Smooth muscle cell (in vitro differentiated cells): Measurements from ENCODE around the gene TTC39B. TPM values are rescaled to one million over a fixed set of nuclear protein-coding genes. Genes with fewer than 3 reads are reported as not detected.
A peak's percentile ranks its signal among the peaks of the same experiment; 100 is the strongest.

Experiments used
- DNase-seq: peaks from one replicate; lab custom pipeline; 2025; ENCODE audit not compliant: unreplicated experiment; lab: John Stamatoyannopoulos, UW
- H2AFZ ChIP-seq: fragments of 200-600 bp; sonication (generic); 2 replicates; pipeline ENCODE4 v1.6.0; 2016; ENCODE audit warnings: antibody characterized with exemption, low read depth, mild to moderate bottlenecking
- H3F3A ChIP-seq: fragments of 200-600 bp; sonication (generic); 2 replicates; pipeline ENCODE4 v1.6.0; 2017; ENCODE audit warnings: antibody characterized with exemption, low read depth
- H3K27ac ChIP-seq: fragments of 200-600 bp; sonication (generic); 2 replicates; pipeline ENCODE4 v1.5.1; 2016; ENCODE audit warnings: low read depth, mild to moderate bottlenecking
- H3K27me3 ChIP-seq: fragments of 200-600 bp; sonication (generic); 2 replicates; pipeline ENCODE4 v1.6.1; 2016; ENCODE audit warnings: low read depth, mild to moderate bottlenecking
- H3K36me3 ChIP-seq: fragments of 200-600 bp; sonication (generic); 2 replicates; pipeline ENCODE4 v1.5.1; 2016; ENCODE audit warnings: low read depth
- H3K4me1 ChIP-seq: fragments of 200-600 bp; sonication (generic); 2 replicates; pipeline ENCODE4 v1.5.1; 2016; ENCODE audit warnings: low read depth
- H3K4me2 ChIP-seq: fragments of 200-600 bp; sonication (generic); 2 replicates; pipeline ENCODE4 v1.6.0; 2016; ENCODE audit warnings: mild to moderate bottlenecking
- H3K4me3 ChIP-seq: fragments of 200-600 bp; sonication (generic); 2 replicates; pipeline ENCODE4 v1.5.1; 2016; ENCODE audit warnings: mild to moderate bottlenecking
- H3K79me2 ChIP-seq: fragments of 200-600 bp; sonication (generic); 2 replicates; pipeline ENCODE4 v1.6.0; 2016; ENCODE audit warnings: low read depth, mild to moderate bottlenecking
- H3K9ac ChIP-seq: fragments of 200-600 bp; sonication (generic); 2 replicates; pipeline ENCODE4 v1.6.0; 2016; ENCODE audit warnings: low read depth
- H3K9me3 ChIP-seq: fragments of 200-600 bp; sonication (generic); replicated peaks from 2 replicates; pipeline ENCODE4 v1.5.1; 2016; ENCODE audit warnings: low read depth
- H4K20me1 ChIP-seq: fragments of 200-600 bp; sonication (generic); 2 replicates; pipeline ENCODE4 v1.6.0; 2016; ENCODE audit warnings: low read depth
- WGBS: methylation state at CpG from one replicate; pipeline ENCODE4 v1.1.7; 2016; ENCODE audit warnings: low lambda C conversion rate; 5-methylcytosine and 5-hydroxymethylcytosine counted together
- polyA plus RNA-seq: library from polyadenylated mRNA; unstranded; fragments of >200 nt; fragmentation: Nextera tagmentation; extraction: Ambion mirVana; gene quantifications from 2 replicates; pipeline ENCODE4 v1.2.1, GENCODE V29; 2016
- total RNA-seq: library from RNA; depleted of rRNA; stranded (reverse); fragments of >200 nt; gene quantifications from 2 replicates; pipeline ENCODE4 v1.2.3, GENCODE V29; 2014
- TF ChIP-seq, protein P1 (sequence below): fragments of 200-600 bp; sonication (generic); IDR thresholded peaks from 2 replicates; pipeline ENCODE4 v1.5.1; 2017; ENCODE audit warnings: borderline replicate concordance, mild to moderate bottlenecking, antibody characterized with exemption; ENCODE audit not compliant: insufficient read depth, poor library complexity, severe bottlenecking

The TTC39B gene
- total and polyA plus RNA-seq, 2 experiments from 2014 or later: 3.8 to 13.3 TPM

DNA sequence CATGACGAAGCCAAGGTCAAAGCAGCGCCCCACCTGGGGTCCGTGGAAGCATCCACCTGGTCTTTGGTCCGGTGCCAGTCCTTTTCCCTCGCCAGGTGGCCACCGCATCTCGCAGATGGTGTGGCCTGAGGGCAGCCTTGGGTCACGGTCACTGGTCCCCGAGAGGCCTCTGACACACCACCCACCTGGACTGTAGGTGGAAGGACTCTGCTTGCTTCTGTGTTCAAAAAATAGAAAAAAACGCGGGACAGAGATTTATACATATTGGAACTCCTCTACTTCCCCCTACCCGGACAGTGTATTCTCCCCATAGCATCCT lies 466 bp upstream of the TTC39B start:
- Histone ChIP-seq H2AFZ (peak overlapping the region; percentile 52), H3K79me2 (peaks cover 18% of the 10 kb centered on the region), H3K9ac (no peak overlapping the region), H3K4me2 (peak overlapping the region; percentile 92), H3K36me3 (no peaks in the 10 kb centered on the region), H3K4me3 (peak overlapping the region; percentile 87), H3K4me1 (no peaks in the 10 kb centered on the region), H3K27me3 (no peaks in the 10 kb centered on the region), H3K9me3 (no peaks in the 10 kb centered on the region), H3F3A (peaks cover 5% of the 10 kb centered on the region), H4K20me1 (no peaks in the 10 kb centered on the region), H3K27ac (no peak overlapping the region)
- TF ChIP-seq, protein P1, sequence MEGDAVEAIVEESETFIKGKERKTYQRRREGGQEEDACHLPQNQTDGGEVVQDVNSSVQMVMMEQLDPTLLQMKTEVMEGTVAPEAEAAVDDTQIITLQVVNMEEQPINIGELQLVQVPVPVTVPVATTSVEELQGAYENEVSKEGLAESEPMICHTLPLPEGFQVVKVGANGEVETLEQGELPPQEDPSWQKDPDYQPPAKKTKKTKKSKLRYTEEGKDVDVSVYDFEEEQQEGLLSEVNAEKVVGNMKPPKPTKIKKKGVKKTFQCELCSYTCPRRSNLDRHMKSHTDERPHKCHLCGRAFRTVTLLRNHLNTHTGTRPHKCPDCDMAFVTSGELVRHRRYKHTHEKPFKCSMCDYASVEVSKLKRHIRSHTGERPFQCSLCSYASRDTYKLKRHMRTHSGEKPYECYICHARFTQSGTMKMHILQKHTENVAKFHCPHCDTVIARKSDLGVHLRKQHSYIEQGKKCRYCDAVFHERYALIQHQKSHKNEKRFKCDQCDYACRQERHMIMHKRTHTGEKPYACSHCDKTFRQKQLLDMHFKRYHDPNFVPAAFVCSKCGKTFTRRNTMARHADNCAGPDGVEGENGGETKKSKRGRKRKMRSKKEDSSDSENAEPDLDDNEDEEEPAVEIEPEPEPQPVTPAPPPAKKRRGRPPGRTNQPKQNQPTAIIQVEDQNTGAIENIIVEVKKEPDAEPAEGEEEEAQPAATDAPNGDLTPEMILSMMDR: no peak
- DNase-seq: no peak
- WGBS: 26% methylated on average over 12 of the region's 12 CpGs

DNA sequence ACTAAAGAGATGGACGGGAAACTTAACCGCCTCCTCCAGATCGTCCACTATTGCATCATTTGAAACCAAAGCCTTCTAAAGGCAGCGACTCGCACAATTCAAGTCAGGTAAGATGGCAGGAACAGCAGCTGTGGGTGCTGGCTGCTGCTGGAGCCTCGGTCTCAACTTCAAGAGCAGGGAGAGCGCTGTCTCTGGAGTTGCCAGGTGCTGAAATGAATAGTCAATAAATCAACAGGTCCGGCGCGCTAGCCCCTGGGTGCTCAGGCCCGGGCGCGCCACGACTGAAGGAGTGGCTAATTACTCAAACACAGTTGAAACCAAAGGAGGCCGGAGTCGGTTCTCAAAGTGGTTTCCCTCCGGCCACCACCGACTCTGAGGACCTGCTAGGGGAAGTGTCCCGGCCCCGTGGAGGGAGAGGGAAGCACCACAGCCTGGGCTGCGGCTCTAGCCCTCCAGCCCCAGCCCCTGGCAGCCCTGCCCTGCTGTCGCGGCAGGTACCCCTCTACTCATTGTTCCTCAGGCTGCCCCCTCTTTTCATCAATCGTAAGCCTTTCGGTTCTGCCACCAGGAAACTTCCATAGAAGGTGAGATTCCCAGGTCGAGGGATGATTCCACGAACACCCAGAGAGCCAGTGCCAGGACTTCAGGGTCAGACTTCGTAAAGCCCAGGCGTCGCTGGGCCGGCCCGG lies 804 bp downstream of the TTC39B start:
- DNase-seq: peak; percentile 36
- Histone ChIP-seq H3F3A (peaks cover 5% of the 10 kb centered on the region), H3K4me1 (no peaks in the 10 kb centered on the region), H4K20me1 (no peaks in the 10 kb centered on the region), H3K79me2 (peaks cover 21% of the 10 kb centered on the region), H3K27ac (peak overlapping the region; percentile 30), H3K9ac (peak overlapping the region; percentile 52), H2AFZ (peak overlapping the region; percentile 90), H3K9me3 (no peaks in the 10 kb centered on the region), H3K4me2 (peak overlapping the region; percentile 92), H3K4me3 (peak overlapping the region; percentile 87), H3K27me3 (no peaks in the 10 kb centered on the region), H3K36me3 (no peaks in the 10 kb centered on the region)
- WGBS: 2% methylated on average over 32 of the region's 32 CpGs
- TF ChIP-seq, protein P1: no peak

DNA sequence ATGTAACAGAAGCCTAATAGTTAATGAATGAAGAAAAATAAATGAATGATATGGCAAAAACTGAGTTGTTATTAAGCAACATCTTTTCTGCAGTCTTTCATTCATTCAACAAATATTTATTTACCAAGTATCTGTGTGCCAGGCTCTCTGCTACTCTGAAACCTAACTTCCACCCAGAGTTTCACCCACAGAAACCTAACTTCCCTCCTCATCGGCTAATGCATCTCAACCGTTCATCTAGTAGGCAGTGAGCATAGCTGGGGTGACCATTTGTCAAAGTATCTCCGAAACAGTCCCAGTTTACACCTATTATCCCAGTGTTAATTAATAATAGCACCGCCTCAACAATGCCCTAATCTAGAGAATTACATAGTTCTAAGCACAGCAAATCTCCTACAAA lies 1.5 kb downstream of the TTC39B start:
- Histone ChIP-seq H3K27ac (no peak overlapping the region), H3K4me3 (peak overlapping the region; percentile 87), H3K27me3 (no peaks in the 10 kb centered on the region), H3F3A (peaks cover 5% of the 10 kb centered on the region), H3K4me2 (peak overlapping the region; percentile 92), H3K9me3 (no peaks in the 10 kb centered on the region), H2AFZ (peak overlapping the region; percentile 90), H3K79me2 (peaks cover 25% of the 10 kb centered on the region), H3K9ac (no peak overlapping the region), H4K20me1 (no peaks in the 10 kb centered on the region), H3K4me1 (no peaks in the 10 kb centered on the region), H3K36me3 (no peaks in the 10 kb centered on the region)
- TF ChIP-seq, protein P1: no peak
- DNase-seq: no peak
- WGBS: 84% methylated on average over 4 of the region's 4 CpGs

DNA sequence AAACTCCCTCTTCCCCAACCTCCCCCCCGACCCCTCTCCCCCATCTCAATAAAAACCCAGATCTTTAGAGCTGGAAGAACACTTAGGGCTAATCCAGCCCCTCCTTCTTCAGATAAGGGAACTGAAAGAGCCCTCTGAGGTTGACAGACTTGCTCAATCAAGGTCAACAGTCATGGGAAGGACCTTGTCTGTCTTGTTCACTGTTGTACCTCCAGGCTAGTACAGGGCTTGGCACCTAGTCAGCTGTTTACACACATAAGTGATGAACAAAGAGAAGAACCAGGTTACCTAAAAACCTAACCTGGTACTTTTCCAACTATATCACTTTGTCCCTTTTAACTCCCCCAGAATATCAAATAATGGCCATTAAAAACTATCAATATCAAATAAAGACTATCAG lies 2.4 kb downstream of the TTC39B start:
- Histone ChIP-seq H3K36me3 (no peaks in the 10 kb centered on the region), H3K4me3 (no peak overlapping the region), H3K27me3 (no peaks in the 10 kb centered on the region), H3K9me3 (no peaks in the 10 kb centered on the region), H2AFZ (no peak overlapping the region), H4K20me1 (no peaks in the 10 kb centered on the region), H3K4me1 (no peaks in the 10 kb centered on the region), H3K27ac (no peak overlapping the region), H3K9ac (no peak overlapping the region), H3K4me2 (no peak overlapping the region), H3F3A (peaks cover 5% of the 10 kb centered on the region), H3K79me2 (peaks cover 25% of the 10 kb centered on the region)
- TF ChIP-seq, protein P1: no peak
- DNase-seq: no peak
- 64% methylated on average over 1 of the region's 1 CpG for WGBS
